Muscle layer of duodenum (tissue), 2 donors: ENCODE results near the gene KISS1R.

Experiments
- H3K27ac ChIP-seq: one replicate; pipeline ENCODE4 v1.7.0; 2013; ENCODE audit warnings: mild to moderate bottlenecking, low read length
- H3K27me3 ChIP-seq: one replicate; pipeline ENCODE4 v1.7.0; 2013; ENCODE audit warnings: low read depth, mild to moderate bottlenecking, control low read depth, low read length
- H3K36me3 ChIP-seq, 2 donors: one replicate each; pipeline ENCODE4 v1.7.0; 2013; ENCODE audit warnings: low read length in 2 of 2, control low read depth in 1 of 2, mild to moderate bottlenecking in 1 of 2; ENCODE audit not compliant: insufficient read depth in 2 of 2, control insufficient read depth in 1 of 2
- H3K4me1 ChIP-seq, 2 donors: one replicate each; pipeline ENCODE4 v1.7.0; 2013; ENCODE audit warnings: low read length in 2 of 2, mild to moderate bottlenecking in 2 of 2, control low read depth in 1 of 2, moderate library complexity in 1 of 2; ENCODE audit not compliant: insufficient read depth in 2 of 2, control insufficient read depth in 1 of 2
- H3K4me3 ChIP-seq, 2 donors: one replicate each; pipeline ENCODE4 v1.7.0; 2013; ENCODE audit warnings: low read length in 2 of 2, low read depth in 1 of 2, mild to moderate bottlenecking in 1 of 2
- H3K9me3 ChIP-seq, 2 donors: one replicate each; pipeline ENCODE4 v1.7.0; 2013; ENCODE audit warnings: low read length in 2 of 2, control low read depth in 1 of 2, mild to moderate bottlenecking in 1 of 2; ENCODE audit not compliant: control insufficient read depth in 1 of 2
- donor health status: healthy.

Gene KISS1R

GRCh38 chr19:945401-946252, 28.5 kb downstream of the KISS1R start:
- no peak overlapping the region for H3K4me3 ChIP-seq
- peaks cover 4 to 8% of the 10 kb centered on the region in 2 donors for H3K4me1 ChIP-seq
- H3K27ac ChIP-seq = no peak overlapping the region
- no peaks in the 10 kb centered on the region for H3K27me3 ChIP-seq
- H3K36me3 ChIP-seq = no peaks in the 10 kb centered on the region
- no peaks in the 10 kb centered on the region for H3K9me3 ChIP-seq

- Histone ChIP-seq H3K27ac (no peak overlapping the region), H3K4me3 (no peak overlapping the region), H3K27me3 (no peaks in the 10 kb centered on the region), H3K9me3 (no peaks in the 10 kb centered on the region), H3K4me1 (no peaks in the 10 kb centered on the region), H3K36me3 (no peaks in the 10 kb centered on the region)
Measured at GRCh38 chr19:947090-947706, 30.1 kb downstream of the KISS1R start.

GRCh38 chr19:947707-948539, 30.8 kb downstream of the KISS1R start:
- H3K36me3 ChIP-seq = no peaks in the 10 kb centered on the region
- H3K27me3 ChIP-seq = no peaks in the 10 kb centered on the region
- H3K4me1 ChIP-seq = peaks cover 0 to 4% of the 10 kb centered on the region in 2 donors
- no peak overlapping the region for H3K27ac ChIP-seq
- no peaks in the 10 kb centered on the region for H3K9me3 ChIP-seq
- no peak overlapping the region for H3K4me3 ChIP-seq

- Histone ChIP-seq H3K9me3 (no peaks in the 10 kb centered on the region), H3K36me3 (no peaks in the 10 kb centered on the region), H3K27me3 (no peaks in the 10 kb centered on the region), H3K4me1 (peaks cover 0 to 9% of the 10 kb centered on the region in 2 donors), H3K27ac (no peak overlapping the region), H3K4me3 (no peak overlapping the region)
Measured at GRCh38 chr19:948842-949496, 31.8 kb downstream of the KISS1R start.

GRCh38 chr19:950352-951066, 33.4 kb downstream of the KISS1R start:
- Histone ChIP-seq H3K4me3 (no peak overlapping the region), H3K27me3 (no peaks in the 10 kb centered on the region), H3K9me3 (no peaks in the 10 kb centered on the region), H3K36me3 (no peaks in the 10 kb centered on the region), H3K27ac (no peak overlapping the region), H3K4me1 (peaks cover 0 to 9% of the 10 kb centered on the region in 2 donors)

- no peak overlapping the region for H3K4me3 ChIP-seq
- no peak overlapping the region for H3K27ac ChIP-seq
Measured at GRCh38 chr19:952049-952679, 35.0 kb downstream of the KISS1R start.

GRCh38 chr19:952680-953444, 35.7 kb downstream of the KISS1R start:
- Histone ChIP-seq H3K36me3 (no peaks in the 10 kb centered on the region), H3K27me3 (no peaks in the 10 kb centered on the region), H3K9me3 (no peaks in the 10 kb centered on the region), H3K27ac (no peak overlapping the region), H3K4me1 (peaks cover 0 to 12% of the 10 kb centered on the region in 2 donors), H3K4me3 (no peak overlapping the region)

More at GRCh38 chr19:952049-952679, 35.0 kb downstream of the KISS1R start:
- peaks cover 0 to 12% of the 10 kb centered on the region in 2 donors for H3K4me1 ChIP-seq
- H3K9me3 ChIP-seq = no peaks in the 10 kb centered on the region
- no peaks in the 10 kb centered on the region for H3K36me3 ChIP-seq
- no peaks in the 10 kb centered on the region for H3K27me3 ChIP-seq

GRCh38 chr19:953445-954271, 36.5 kb downstream of the KISS1R start:
- Histone ChIP-seq H3K4me1 (peaks cover 0 to 12% of the 10 kb centered on the region in 2 donors), H3K36me3 (no peaks in the 10 kb centered on the region), H3K9me3 (no peaks in the 10 kb centered on the region), H3K27me3 (no peaks in the 10 kb centered on the region), H3K27ac (no peak overlapping the region), H3K4me3 (no peak overlapping the region)

GRCh38 chr19:954272-954671, 37.1 kb downstream of the KISS1R start:
- H3K27ac ChIP-seq = no peak overlapping the region
- peaks cover 0 to 12% of the 10 kb centered on the region in 2 donors for H3K4me1 ChIP-seq
- H3K9me3 ChIP-seq = no peaks in the 10 kb centered on the region

More at GRCh38 chr19:954272-954671, 37.1 kb downstream of the KISS1R start:
- no peak overlapping the region for H3K4me3 ChIP-seq
- H3K36me3 ChIP-seq = no peaks in the 10 kb centered on the region
- no peaks in the 10 kb centered on the region for H3K27me3 ChIP-seq
